ENCODE data around the gene SLC25A1. TPM values are rescaled to one million over a fixed set of nuclear protein-coding genes. Genes with fewer than 3 reads are reported as not detected.
A peak's percentile ranks its signal among the peaks of the same experiment; 100 is the strongest.

The SLC25A1 gene
- total and polyA plus RNA-seq, 2 donors = 15.3 to 18.5 TPM

GRCh38 chr22:19179497-19180048 lies 1.0 kb upstream of the SLC25A1 start:
- H3K9me3 ChIP-seq (ENCODE audit: control insufficient read depth in 2 of 2, insufficient read depth in 1 of 2, low read length in 1 of 2) = no peaks in the 10 kb centered on the region
- 51% methylated on average over 15 of the region's 15 CpGs for WGBS
- peaks cover 3% of the 10 kb centered on the region in 2 donors for H3K36me3 ChIP-seq (ENCODE audit: control insufficient read depth in 2 of 2, insufficient read depth in 2 of 2, low read length in 1 of 2)
- no peak overlapping the region for H3K27ac ChIP-seq (ENCODE audit: low read depth in 1 of 2, low read length in 1 of 2)
- peaks cover 0 to 37% of the 10 kb centered on the region in 2 donors for H3K27me3 ChIP-seq (ENCODE audit: control insufficient read depth in 2 of 2, insufficient read depth in 1 of 2, low read length in 1 of 2)
- H3K4me1 ChIP-seq (ENCODE audit: control insufficient read depth in 2 of 2, insufficient read depth in 2 of 2, low read length in 2 of 2) = peaks cover 6 to 18% of the 10 kb centered on the region in 2 donors
- DNase-seq (ENCODE audit: low read depth in 6 of 9, low spot score in 9 of 9) = peak in 3 of 9 donors; percentile 8 to 45 (median 18)
- H3K4me3 ChIP-seq (ENCODE audit: low read length in 2 of 2) = peak overlapping the region in 1 of 2 donors; percentile 87

- Histone ChIP-seq H3K27me3 (ENCODE audit: control insufficient read depth in 2 of 2, insufficient read depth in 1 of 2, low read length in 1 of 2) (peaks cover 0 to 34% of the 10 kb centered on the region in 2 donors), H3K4me3 (ENCODE audit: low read length in 2 of 2) (peak overlapping the region; percentile 44 to 87), H3K36me3 (ENCODE audit: control insufficient read depth in 2 of 2, insufficient read depth in 2 of 2, low read length in 1 of 2) (peaks cover 3% of the 10 kb centered on the region in 2 donors), H3K4me1 (ENCODE audit: control insufficient read depth in 2 of 2, insufficient read depth in 2 of 2, low read length in 2 of 2) (peaks cover 6 to 21% of the 10 kb centered on the region in 2 donors), H3K27ac (ENCODE audit: low read depth in 1 of 2, low read length in 1 of 2) (peak overlapping the region in 1 of 2 donors; percentile 80), H3K9me3 (ENCODE audit: control insufficient read depth in 2 of 2, insufficient read depth in 1 of 2, low read length in 1 of 2) (no peaks in the 10 kb centered on the region)
- peak in 6 of 9 donors; percentile 29 to 73 (median 45) for DNase-seq (ENCODE audit: low read depth in 6 of 9, low spot score in 9 of 9)
- WGBS = under 1% methylated on average over 80 of the region's 80 CpGs
Observed at GRCh38 chr22:19178065-19178656, 375 bp downstream of the SLC25A1 start.

- Histone ChIP-seq H3K27ac (ENCODE audit: low read depth in 1 of 2, low read length in 1 of 2) (no peak overlapping the region), H3K4me1 (ENCODE audit: control insufficient read depth in 2 of 2, insufficient read depth in 2 of 2, low read length in 2 of 2) (peaks cover 10 to 28% of the 10 kb centered on the region in 2 donors), H3K27me3 (ENCODE audit: control insufficient read depth in 2 of 2, insufficient read depth in 1 of 2, low read length in 1 of 2) (peaks cover 0 to 28% of the 10 kb centered on the region in 2 donors), H3K36me3 (ENCODE audit: control insufficient read depth in 2 of 2, insufficient read depth in 2 of 2, low read length in 1 of 2) (peaks cover 3% of the 10 kb centered on the region in 2 donors), H3K4me3 (ENCODE audit: low read length in 2 of 2) (peak overlapping the region; percentile 20 to 87), H3K9me3 (ENCODE audit: control insufficient read depth in 2 of 2, insufficient read depth in 1 of 2, low read length in 1 of 2) (no peaks in the 10 kb centered on the region)
- no peak for DNase-seq (ENCODE audit: low read depth in 6 of 9, low spot score in 9 of 9)
- WGBS = 56% methylated on average over 55 of the region's 55 CpGs
Observed at GRCh38 chr22:19177164-19178064, 1.1 kb downstream of the SLC25A1 start.

DNA sequence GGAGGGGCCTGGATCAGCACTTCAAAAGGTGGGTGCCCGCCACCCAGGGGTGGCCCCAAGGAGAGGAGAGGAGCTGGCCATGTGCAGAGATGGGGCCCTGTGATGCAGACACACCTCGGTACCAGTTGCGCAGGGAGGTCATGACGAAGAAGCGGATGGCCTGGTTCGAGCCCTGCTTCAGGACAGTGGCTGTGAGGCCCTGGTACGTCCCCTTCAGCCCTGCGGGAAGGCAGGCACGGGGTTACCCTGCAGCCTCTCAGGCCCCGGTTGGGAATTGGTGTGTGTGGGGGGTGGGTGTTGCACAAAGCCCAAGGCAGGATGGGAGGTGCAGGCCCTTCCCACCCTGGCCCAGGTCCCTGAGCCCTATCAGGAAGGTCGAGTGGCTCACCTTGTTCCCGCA lies 1.8 kb downstream of the SLC25A1 start:
- Histone ChIP-seq H3K4me1 (ENCODE audit: control insufficient read depth in 2 of 2, insufficient read depth in 2 of 2, low read length in 2 of 2) (peaks cover 15 to 31% of the 10 kb centered on the region in 2 donors), H3K27me3 (ENCODE audit: control insufficient read depth in 2 of 2, insufficient read depth in 1 of 2, low read length in 1 of 2) (peaks cover 0 to 22% of the 10 kb centered on the region in 2 donors), H3K36me3 (ENCODE audit: control insufficient read depth in 2 of 2, insufficient read depth in 2 of 2, low read length in 1 of 2) (peaks cover 3% of the 10 kb centered on the region in 2 donors), H3K4me3 (ENCODE audit: low read length in 2 of 2) (no peak overlapping the region), H3K9me3 (ENCODE audit: control insufficient read depth in 2 of 2, insufficient read depth in 1 of 2, low read length in 1 of 2) (no peaks in the 10 kb centered on the region), H3K27ac (ENCODE audit: low read depth in 1 of 2, low read length in 1 of 2) (no peak overlapping the region)
- DNase-seq (ENCODE audit: low read depth in 6 of 9, low spot score in 9 of 9) = no peak
- WGBS = 95% methylated on average over 12 of the region's 12 CpGs

DNA sequence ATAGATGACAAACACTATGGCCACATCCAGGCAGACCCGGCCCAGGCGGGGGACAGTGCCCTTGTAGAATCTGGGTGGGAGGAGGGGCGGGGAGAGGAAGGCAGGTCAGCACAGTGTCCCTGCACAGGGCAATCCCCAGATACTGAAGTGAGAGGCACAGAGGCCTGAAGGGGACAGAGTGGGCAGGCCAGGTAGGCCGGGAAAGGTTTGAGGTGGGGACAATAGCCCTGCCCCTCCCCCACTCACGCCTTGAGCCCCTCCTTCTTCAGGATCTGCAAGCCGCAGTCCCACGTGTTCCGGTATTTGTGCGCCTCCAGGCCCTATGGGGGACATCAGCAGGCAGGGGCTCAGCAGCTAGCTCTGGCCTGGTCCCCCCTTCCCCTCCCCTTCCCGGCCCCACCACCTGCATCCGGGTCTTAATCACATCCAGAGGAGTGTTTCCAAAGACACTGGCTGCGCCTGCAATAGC lies 2.3 kb downstream of the SLC25A1 start:
- no peak overlapping the region for H3K4me3 ChIP-seq (ENCODE audit: low read length in 2 of 2)
- peaks cover 0 to 24% of the 10 kb centered on the region in 2 donors for H3K27me3 ChIP-seq (ENCODE audit: control insufficient read depth in 2 of 2, insufficient read depth in 1 of 2, low read length in 1 of 2)
- H3K9me3 ChIP-seq (ENCODE audit: control insufficient read depth in 2 of 2, insufficient read depth in 1 of 2, low read length in 1 of 2) = no peaks in the 10 kb centered on the region
- H3K27ac ChIP-seq (ENCODE audit: low read depth in 1 of 2, low read length in 1 of 2) = no peak overlapping the region
- WGBS = 89% methylated on average over 12 of the region's 12 CpGs
- no peak for DNase-seq (ENCODE audit: low read depth in 6 of 9, low spot score in 9 of 9)
- H3K36me3 ChIP-seq (ENCODE audit: control insufficient read depth in 2 of 2, insufficient read depth in 2 of 2, low read length in 1 of 2) = peaks cover 3% of the 10 kb centered on the region in 2 donors
- peaks cover 15 to 31% of the 10 kb centered on the region in 2 donors for H3K4me1 ChIP-seq (ENCODE audit: control insufficient read depth in 2 of 2, insufficient read depth in 2 of 2, low read length in 2 of 2)

DNA sequence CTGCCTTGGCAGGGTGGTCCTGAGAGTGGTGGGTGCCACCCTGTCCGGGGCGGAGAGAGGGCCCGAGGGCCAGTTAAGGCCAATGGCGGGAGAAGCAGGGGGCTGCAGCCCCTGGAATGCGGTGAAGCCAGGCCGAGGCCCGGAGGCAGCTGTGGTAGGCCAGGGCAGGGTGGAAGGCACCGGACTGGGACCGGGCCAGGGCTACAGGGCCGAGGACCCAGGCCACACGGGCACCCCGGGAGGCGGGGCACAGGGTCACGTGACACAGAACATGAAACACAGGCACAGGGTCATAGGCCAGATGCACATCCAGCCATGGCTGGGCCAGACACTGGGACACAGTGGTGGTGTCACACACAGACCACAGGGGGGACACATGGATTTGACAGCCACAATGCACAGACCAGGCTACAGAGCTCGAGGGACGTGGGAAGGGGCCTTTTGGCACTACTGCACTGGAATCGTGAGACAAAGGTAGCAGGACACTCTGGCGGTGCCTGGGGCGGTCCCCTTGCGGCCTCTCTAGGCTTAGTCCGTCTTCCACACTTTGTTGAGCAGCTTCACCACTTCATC lies 2.8 kb downstream of the SLC25A1 start:
- no peak for DNase-seq (ENCODE audit: low read depth in 6 of 9, low spot score in 9 of 9)
- Histone ChIP-seq H3K4me3 (ENCODE audit: low read length in 2 of 2) (no peak overlapping the region), H3K4me1 (ENCODE audit: control insufficient read depth in 2 of 2, insufficient read depth in 2 of 2, low read length in 2 of 2) (peaks cover 15 to 36% of the 10 kb centered on the region in 2 donors), H3K36me3 (ENCODE audit: control insufficient read depth in 2 of 2, insufficient read depth in 2 of 2, low read length in 1 of 2) (peaks cover 3% of the 10 kb centered on the region in 2 donors), H3K9me3 (ENCODE audit: control insufficient read depth in 2 of 2, insufficient read depth in 1 of 2, low read length in 1 of 2) (peaks cover 0 to 4% of the 10 kb centered on the region in 2 donors), H3K27me3 (ENCODE audit: control insufficient read depth in 2 of 2, insufficient read depth in 1 of 2, low read length in 1 of 2) (peaks cover 3 to 25% of the 10 kb centered on the region in 2 donors), H3K27ac (ENCODE audit: low read depth in 1 of 2, low read length in 1 of 2) (no peak overlapping the region)
- 90% methylated on average over 21 of the region's 21 CpGs for WGBS

DNA sequence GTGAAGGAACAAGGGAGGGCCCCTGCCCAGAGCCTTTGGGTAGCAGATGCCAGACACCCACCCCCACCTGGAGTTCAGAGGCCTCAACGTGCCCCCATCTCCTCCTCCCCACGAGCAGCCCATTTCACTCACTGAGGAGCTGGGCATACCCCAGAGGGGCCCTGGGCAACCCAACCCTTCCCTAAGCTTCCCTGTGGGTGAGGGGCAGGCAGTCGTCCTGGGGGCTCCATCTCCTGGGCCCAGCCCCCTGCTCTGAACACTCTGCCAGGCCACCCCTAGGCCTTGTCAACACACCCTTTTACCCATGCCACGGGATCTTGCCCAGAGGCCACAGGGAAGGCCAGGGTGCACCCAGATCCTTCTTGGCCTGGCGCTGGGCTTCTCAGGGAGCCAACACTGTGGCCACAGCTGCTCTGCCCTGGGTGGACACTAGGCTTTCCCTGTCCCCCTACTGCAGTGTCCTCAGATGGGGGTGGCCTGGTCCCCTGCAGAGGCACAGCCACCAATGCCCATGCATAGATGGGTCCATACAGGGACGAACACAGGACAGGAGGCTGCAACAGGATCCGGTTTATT lies 3.4 kb downstream of the SLC25A1 start:
- no peak for DNase-seq (ENCODE audit: low read depth in 6 of 9, low spot score in 9 of 9)
- no peak overlapping the region for H3K27ac ChIP-seq (ENCODE audit: low read depth in 1 of 2, low read length in 1 of 2)
- no peak overlapping the region for H3K4me3 ChIP-seq (ENCODE audit: low read length in 2 of 2)
- H3K36me3 ChIP-seq (ENCODE audit: control insufficient read depth in 2 of 2, insufficient read depth in 2 of 2, low read length in 1 of 2) = peaks cover 3% of the 10 kb centered on the region in 2 donors
- WGBS = 92% methylated on average over 7 of the region's 7 CpGs
- peaks cover 9 to 25% of the 10 kb centered on the region in 2 donors for H3K27me3 ChIP-seq (ENCODE audit: control insufficient read depth in 2 of 2, insufficient read depth in 1 of 2, low read length in 1 of 2)
- peaks cover 15 to 38% of the 10 kb centered on the region in 2 donors for H3K4me1 ChIP-seq (ENCODE audit: control insufficient read depth in 2 of 2, insufficient read depth in 2 of 2, low read length in 2 of 2)
- peaks cover 0 to 4% of the 10 kb centered on the region in 2 donors for H3K9me3 ChIP-seq (ENCODE audit: control insufficient read depth in 2 of 2, insufficient read depth in 1 of 2, low read length in 1 of 2)

- Histone ChIP-seq H3K9me3 (ENCODE audit: control insufficient read depth in 2 of 2, insufficient read depth in 1 of 2, low read length in 1 of 2) (peaks cover 0 to 4% of the 10 kb centered on the region in 2 donors), H3K27ac (ENCODE audit: low read depth in 1 of 2, low read length in 1 of 2) (no peak overlapping the region), H3K36me3 (ENCODE audit: control insufficient read depth in 2 of 2, insufficient read depth in 2 of 2, low read length in 1 of 2) (peaks cover 3% of the 10 kb centered on the region in 2 donors), H3K27me3 (ENCODE audit: control insufficient read depth in 2 of 2, insufficient read depth in 1 of 2, low read length in 1 of 2) (peaks cover 16 to 25% of the 10 kb centered on the region in 2 donors), H3K4me1 (ENCODE audit: control insufficient read depth in 2 of 2, insufficient read depth in 2 of 2, low read length in 2 of 2) (peaks cover 15 to 35% of the 10 kb centered on the region in 2 donors), H3K4me3 (ENCODE audit: low read length in 2 of 2) (no peak overlapping the region)
- 71% methylated on average over 14 of the region's 14 CpGs for WGBS
- no peak for DNase-seq (ENCODE audit: low read depth in 6 of 9, low spot score in 9 of 9)
Observed at GRCh38 chr22:19174106-19175025, 4.2 kb downstream of the SLC25A1 start.
